Anterior cingulate cortex (tissue), 58 donors: ENCODE results near the gene ZNF384.

Experiments
- DNase-seq, 58 donors: peaks; one replicate each; lab custom pipeline; 2025; lab: John Stamatoyannopoulos, UW

The ZNF384 gene

DNA sequence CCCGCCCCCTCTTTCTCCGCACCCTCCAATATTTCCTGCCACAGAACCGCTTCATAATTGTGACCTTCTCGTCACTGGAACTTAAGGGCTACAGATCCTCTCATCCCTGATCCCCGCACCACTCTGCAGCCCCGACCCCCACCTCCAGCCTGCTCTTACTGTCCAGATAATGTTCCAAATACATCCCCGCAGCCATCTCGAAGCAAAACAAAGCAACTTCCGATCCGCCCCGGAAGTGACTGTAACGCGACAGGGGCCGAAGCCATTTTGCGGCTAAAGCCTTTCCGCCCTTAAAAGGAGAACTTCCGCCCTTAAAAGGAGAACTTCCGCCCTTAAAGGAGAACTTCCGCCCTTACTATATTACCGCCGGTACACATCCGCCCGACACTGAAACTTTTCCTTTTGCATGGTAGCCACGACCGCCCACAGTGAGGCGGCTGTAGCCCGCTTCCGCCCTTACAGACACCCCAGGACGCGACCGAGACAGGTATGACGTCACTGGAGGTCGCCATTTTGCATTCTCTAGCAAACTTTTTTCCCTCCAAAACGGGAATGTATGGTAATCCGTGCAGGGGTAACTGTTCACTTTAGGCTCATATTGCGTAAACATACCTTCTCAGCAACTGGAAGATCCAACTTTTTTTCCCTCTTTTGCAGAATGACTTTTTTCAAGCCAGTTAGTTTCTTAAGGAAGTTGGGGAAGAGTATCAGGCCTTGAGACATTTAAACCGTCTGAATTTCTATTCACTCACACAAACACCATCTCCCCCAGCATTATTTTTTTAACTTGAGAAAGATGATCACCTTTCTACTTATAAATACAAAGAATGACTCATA is 26.1 kb downstream of the ZNF384 start, which contains the start of gene ING4:
TSS of gene ING4 (minus strand) at position 214 of the 837 bp plus-strand sequence. CDS start at position 196, 18 bp downstream.
- peak; percentile 54 to 100 (median 96) for DNase-seq

DNA sequence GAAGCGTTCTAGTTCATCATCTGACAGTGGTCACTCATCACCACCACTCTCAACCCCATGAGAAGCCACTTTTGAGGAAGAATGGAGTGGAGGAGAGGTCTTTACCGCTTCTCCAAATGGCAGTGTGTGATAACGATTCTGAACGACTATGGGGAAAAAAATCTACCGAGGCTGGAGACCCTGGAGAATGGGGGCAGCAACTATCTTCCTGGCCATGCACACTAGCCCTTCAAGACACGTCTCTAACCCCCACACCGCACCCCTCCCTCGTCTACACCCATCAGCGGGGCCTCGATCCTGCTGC is 26.6 kb downstream of the ZNF384 start:
- peak in 2 of 58 donors; percentile 53 to 65 for DNase-seq

DNA sequence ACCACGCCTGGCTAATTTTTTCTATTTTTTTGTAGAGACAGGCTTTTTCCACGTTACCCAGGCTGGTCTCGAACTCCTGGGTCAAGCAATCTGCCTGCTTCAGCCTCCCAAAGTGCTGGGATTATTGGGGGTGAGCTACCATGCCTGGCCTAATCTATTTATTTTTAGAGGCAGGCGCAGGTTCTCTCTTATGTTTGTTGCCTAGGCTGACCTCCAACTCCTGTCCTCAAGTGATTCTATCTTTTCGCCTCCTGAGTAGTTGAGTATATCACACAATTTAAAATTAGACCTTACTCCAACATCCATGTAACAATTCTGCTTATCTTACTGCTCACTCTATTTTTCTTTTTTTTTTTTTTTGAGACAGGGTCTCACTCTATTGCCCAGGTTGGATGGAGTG is 35.2 kb downstream of the ZNF384 start:
- no peak for DNase-seq

DNA sequence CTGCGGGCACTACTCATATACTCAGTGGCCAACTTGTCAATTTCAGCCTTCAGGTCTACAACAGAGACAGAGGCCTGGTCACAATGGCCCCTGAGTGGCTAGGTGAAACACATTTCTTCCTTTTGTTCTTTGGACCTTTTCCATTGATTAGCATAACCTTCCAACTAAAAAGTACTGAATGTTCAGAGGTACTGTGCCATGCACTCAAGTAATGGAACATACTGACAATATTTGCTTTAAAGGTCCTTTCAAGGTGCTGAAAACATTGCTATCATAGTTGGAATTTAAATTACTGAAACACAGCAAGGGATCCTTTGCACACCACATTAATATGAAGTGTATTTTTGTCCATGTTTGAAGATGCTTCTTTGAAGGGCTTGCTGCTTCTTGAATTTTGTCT is 35.8 kb downstream of the ZNF384 start:
- DNase-seq = no peak

DNA sequence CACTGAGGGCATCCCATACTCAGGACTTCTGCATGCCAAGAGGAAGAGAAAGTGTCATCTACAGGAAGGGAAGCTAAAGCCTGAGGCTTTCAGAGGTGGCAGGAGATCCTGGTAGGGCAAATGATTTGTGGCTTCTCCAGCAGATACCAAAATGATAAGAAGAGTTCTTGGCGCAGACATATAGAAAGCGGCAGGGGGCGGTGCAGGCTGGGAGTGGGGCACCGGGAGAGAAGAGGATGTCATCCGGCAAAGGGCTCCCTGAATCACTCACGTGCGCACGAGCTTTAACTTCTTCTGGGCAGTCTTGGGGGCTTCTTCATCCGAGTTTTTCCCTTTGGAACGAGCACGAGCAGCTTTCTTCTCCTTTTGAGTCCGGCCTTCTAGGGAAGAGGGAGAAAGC is 36.8 kb downstream of the ZNF384 start:
- no peak for DNase-seq

GRCh38 chr12:6650832-6651231 is 38.3 kb downstream of the ZNF384 start:
- no peak for DNase-seq

GRCh38 chr12:6647083-6647604 is 42.0 kb downstream of the ZNF384 start, which contains the start of gene ACRBP:
Gene ACRBP (minus strand): TSS chr12:6647432. CDS start chr12:6647366, 66 bp downstream.
- peak in 42 of 58 donors; percentile 12 to 70 (median 44) for DNase-seq

DNA sequence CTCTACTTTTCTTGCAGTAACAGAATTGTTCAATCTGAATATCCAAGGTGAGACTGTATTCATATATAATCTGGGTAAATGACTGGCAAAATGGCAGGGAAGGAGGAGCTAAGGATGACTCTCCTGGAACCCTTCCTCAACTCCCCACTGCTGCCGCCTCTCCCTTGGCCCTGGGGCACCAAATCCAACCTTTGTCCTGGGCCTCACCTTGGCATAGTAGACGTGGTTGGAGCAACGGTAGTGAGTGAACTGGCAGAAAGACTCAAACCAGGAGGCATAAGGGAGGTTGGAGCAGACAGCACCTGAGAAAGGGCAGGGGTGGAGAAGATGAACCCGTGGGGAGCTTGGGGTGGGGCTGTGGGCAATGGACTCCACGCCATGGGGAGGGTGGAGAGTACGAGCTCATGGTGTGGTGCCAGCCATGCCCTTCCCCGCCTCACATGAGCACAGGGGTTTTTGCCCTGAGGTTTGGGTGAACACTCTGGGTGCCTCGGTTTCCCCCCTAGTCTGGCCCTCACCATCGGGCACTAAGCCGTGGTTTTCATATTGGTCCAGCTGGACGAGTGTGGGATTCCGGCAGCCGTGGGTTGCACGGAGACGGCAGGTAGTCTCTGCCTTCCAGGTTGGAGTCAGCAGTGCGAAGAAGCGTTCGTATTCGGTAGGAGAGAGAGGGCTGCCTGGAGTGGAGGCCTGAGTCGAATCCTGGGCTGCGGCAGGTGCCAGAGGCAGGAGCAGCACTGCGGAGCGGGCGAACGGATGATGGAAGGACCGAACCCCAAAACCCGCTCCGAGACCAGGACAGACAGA is 42.7 kb downstream of the ZNF384 start:
- no peak for DNase-seq

GRCh38 chr12:6644903-6645302 is 44.3 kb downstream of the ZNF384 start:
- peak in 14 of 58 donors; percentile 13 to 44 (median 24) for DNase-seq

DNA sequence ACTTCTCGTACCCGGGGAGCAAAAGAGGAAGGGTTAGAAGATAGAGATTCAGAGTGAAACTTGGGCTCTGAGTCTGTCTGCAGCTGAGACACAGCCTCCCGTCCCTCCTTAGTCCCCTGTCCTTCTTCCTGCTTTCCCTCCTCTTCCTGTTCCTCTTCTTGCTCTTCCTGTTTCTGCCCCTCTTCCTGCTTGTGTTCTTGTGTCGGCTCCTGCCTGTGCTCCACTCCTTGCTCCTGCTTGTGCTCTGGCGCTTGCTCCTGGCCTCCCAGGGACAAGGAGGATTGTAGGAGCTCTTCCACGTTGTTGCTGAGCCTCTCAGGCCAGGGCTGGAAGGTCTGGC is 44.9 kb downstream of the ZNF384 start:
- DNase-seq = peak in 2 of 58 donors; percentile 25 to 48

- DNase-seq = peak in 6 of 58 donors; percentile 11 to 27 (median 21)
Observed at GRCh38 chr12:6643569-6644256, 45.5 kb downstream of the ZNF384 start.

GRCh38 chr12:6641131-6641530 is 48.0 kb downstream of the ZNF384 start:
- peak in 13 of 58 donors; percentile 17 to 53 (median 32) for DNase-seq

GRCh38 chr12:6640497-6640896 is 48.7 kb downstream of the ZNF384 start:
- DNase-seq = no peak

DNA sequence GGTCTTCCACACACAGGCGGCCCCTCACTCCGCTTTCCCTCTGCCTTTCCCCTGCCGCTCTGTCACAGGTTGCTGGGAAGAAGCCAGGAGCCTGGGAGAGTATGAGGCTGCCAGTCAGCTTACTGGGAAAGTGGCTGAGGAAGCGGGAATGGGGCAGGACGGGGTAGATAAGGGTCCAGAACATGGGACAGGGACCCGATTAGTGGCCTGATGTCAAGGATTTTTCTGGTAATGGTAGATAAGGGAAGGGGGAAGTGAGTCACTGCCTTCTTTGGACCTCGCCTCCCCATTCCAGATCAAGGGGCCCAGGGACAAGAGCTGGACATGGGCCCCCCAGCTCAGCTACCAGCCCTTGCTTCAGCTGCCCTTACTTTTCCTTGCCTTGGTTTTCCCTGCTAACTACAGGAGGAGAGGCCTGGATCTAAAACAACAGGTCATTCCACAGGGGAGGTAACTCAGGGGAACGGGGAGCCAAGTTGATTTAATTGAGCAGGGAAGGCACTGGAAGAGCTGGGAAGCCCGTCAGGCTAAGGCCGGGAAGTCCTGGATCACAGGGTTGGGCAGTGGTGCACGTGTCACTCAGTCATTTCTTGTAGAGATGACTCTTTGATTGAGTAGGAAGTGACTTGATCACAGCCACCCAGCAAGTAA is 49.9 kb downstream of the ZNF384 start:
- DNase-seq = no peak

DNA sequence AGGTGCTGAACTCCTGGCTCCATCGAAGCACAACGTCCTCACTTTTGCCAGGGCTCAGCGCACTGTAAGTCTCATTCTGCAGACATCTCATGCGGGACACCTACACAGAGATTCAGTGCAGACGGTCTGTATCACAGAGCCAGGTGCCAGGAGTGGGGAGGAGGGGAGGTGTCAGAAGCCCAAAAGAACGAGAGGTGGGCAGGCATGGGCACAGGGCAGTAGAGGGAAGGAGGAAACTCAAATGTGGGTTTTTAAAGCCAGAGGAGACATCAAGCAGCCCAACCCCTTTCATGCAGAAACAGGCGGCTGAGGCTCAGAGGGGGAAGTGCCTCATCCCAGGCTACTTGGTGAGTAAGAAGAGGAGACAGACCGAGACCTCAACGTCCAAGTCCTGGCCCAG is 50.9 kb downstream of the ZNF384 start:
- peak in 2 of 58 donors; percentile 27 to 39 for DNase-seq

DNA sequence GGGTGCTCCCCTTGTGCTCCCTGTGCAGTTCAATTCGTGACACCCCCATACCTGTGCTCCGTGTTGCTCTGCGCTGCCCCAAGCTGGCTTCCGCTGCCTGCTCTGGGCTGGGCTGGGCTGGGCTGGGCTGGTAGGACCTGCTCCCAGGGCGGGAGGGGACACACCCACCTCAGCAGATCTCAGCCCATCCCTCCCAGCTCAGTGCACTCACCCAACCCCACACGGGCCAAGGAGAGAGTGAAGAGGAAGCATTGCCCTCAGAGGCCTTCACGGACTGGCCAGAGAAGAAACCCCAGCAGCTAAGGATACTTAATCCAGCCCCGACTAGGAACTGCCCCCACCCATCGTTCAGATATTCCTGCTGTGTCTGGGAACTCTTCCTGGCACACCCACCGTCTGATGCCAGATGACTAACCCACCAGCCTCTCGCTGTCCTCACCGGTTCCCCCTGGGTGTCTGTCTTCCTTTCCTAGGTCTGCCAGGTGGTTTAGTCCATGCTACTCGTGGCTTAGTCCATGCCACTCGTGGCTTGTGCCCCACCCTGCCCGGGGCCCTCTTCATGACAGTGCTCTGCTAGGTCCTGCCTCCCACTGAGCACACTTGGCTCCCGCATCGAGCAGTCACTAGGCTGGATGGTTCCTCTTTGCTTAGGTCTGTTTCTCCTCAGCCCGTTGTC is 53.2 kb downstream of the ZNF384 start, which contains the start of gene LPAR5:
TSS of gene LPAR5 (minus strand) at position 104 of the 676 bp plus-strand sequence. CDS start 14,711 bp downstream, outside the sequence.
- DNase-seq = peak in 4 of 58 donors; percentile 21 to 49 (median 38)

DNA sequence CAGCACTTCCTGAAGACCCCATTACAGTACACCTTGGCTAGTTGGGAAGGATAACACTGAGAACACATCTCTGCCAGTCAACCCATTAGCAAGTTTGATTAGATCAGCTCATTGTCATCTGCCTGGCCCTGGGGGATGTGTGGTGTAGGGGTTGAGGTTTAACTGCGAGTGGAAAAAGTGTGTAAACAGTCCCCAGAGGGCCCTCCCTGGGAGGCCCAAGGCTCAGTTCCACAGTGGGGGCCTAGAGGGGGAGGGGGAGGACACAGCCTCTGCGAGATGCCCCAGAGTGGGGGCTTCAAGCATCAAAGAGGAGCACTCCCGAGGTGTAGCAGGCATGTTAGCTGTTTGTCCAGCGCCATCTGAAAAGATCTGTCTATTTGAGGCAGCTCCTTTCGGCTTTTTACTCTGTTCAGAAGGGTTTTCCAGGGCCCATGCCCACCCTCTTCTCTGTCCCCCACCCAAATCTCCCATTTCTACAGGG is 53.8 kb downstream of the ZNF384 start:
- no peak for DNase-seq

GRCh38 chr12:6632026-6632983 is 56.9 kb downstream of the ZNF384 start:
- DNase-seq = peak in 4 of 58 donors; percentile 13 to 31 (median 21)
